ENCODE results near the gene DHH. TPM values are rescaled to one million over a fixed set of nuclear protein-coding genes. Genes with fewer than 3 reads are reported as not detected.

The DHH gene
- polyA plus RNA-seq, 3 donors: not detected

DNA sequence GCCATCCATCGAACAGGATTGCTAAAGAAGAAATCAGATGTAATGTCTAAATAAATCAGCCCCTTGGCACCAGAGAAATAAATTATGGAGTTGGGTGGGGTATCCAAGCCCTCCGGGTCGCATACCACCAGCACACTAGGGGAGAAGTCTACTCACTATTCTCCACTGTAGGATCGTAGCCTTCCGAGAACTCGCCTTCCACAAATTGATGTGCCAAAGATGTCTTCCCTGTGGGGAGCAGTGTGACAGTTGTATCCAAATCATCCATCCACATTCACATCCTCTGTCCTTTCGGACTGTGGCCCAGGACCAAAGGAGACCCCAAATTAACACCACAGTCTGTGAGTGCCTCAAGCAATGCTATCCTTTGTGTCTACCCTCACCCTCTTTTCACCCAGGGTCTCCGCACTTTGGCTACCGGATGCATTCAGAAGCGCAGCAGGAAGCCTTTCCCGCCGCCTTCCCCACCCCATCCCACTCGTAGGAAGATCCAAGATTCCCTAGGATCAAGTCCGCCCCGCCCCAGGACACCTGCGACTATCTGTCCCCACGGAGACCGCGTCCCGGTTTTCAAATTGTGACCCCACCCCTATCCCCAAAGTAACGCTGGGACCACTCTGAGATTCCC lies 25.6 kb downstream of the DHH start:
- peaks cover 1 to 9% (median 5%) of the 10 kb centered on the region in 3 donors for H3K27me3 Mint-ChIP-seq (ENCODE audit: low read depth in 3 of 3)

GRCh38 chr12:49066120-49066519 lies 28.5 kb downstream of the DHH start:
- DNase-seq: no peak
- H3K27ac ChIP-seq (ENCODE audit: low read depth in 1 of 2, low read length in 2 of 2): no peak overlapping the region
- no peak overlapping the region for H3K4me3 ChIP-seq (replicated peaks in 1 of 3; ENCODE audit: low read depth in 2 of 3, low read length in 3 of 3)
- TF ChIP-seq, protein P1, sequence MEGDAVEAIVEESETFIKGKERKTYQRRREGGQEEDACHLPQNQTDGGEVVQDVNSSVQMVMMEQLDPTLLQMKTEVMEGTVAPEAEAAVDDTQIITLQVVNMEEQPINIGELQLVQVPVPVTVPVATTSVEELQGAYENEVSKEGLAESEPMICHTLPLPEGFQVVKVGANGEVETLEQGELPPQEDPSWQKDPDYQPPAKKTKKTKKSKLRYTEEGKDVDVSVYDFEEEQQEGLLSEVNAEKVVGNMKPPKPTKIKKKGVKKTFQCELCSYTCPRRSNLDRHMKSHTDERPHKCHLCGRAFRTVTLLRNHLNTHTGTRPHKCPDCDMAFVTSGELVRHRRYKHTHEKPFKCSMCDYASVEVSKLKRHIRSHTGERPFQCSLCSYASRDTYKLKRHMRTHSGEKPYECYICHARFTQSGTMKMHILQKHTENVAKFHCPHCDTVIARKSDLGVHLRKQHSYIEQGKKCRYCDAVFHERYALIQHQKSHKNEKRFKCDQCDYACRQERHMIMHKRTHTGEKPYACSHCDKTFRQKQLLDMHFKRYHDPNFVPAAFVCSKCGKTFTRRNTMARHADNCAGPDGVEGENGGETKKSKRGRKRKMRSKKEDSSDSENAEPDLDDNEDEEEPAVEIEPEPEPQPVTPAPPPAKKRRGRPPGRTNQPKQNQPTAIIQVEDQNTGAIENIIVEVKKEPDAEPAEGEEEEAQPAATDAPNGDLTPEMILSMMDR (IDR thresholded peaks at IDR 0.05): no peak
- peaks cover 19 to 21% of the 10 kb centered on the region in 2 donors for H3K4me1 ChIP-seq (ENCODE audit: control insufficient read depth in 1 of 2, insufficient read depth in 2 of 2, low read length in 2 of 2)
- H2AFZ ChIP-seq (ENCODE audit: insufficient read depth, low read depth, low read length, poor library complexity, severe bottlenecking): no peak overlapping the region
- Mint-ChIP-seq H3K27me3 (ENCODE audit: low read depth in 3 of 3) (peaks cover 1 to 9% (median 2%) of the 10 kb centered on the region in 3 donors), H3K27ac (no peak overlapping the region), H3K4me3 (no peak overlapping the region), H3K4me1 (peaks cover 25% of the 10 kb centered on the region), H3K9me3 (peaks cover 0 to 1% (median 0%) of the 10 kb centered on the region in 7 donors), H3K36me3 (no peaks in the 10 kb centered on the region)
- no peak overlapping the region for H3K4me2 ChIP-seq (replicated peaks; ENCODE audit: extremely low read depth, low read length, poor library complexity, severe bottlenecking)
- H3K79me2 ChIP-seq (ENCODE audit: insufficient read depth, low read length): peaks cover under 1% of the 10 kb centered on the region
- no peaks in the 10 kb centered on the region for H4K20me1 ChIP-seq (ENCODE audit: insufficient read depth, low read length)
- WGBS (ENCODE audit: insufficient coverage): 98% methylated on average over 4 of the region's 4 CpGs
- intact Hi-C loops (cut with micrococcal nuclease): loop anchor here in 1 of 2 donors (10.0 kb wide), 1 partner anchor 279 kb away; the partner anchor contains the start of gene DNAJC22
- no peak overlapping the region for H3K9ac ChIP-seq (ENCODE audit: insufficient read depth, low read length, poor library complexity, severe bottlenecking)
- H3K9me3 ChIP-seq (replicated peaks in 1 of 2; ENCODE audit: control insufficient read depth in 1 of 2, insufficient read depth in 1 of 2, low read length in 2 of 2): no peaks in the 10 kb centered on the region
- H3K27me3 ChIP-seq (ENCODE audit: control insufficient read depth in 2 of 2, insufficient read depth in 2 of 2, low read length in 2 of 2): no peaks in the 10 kb centered on the region
- no peaks in the 10 kb centered on the region for H3K36me3 ChIP-seq (replicated peaks in 1 of 2; ENCODE audit: control insufficient read depth in 1 of 2, insufficient read depth in 2 of 2, low read length in 2 of 2)

More for the DNA sequence above, 25.6 kb downstream of the DHH start:
- Histone ChIP-seq H3K27ac (ENCODE audit: low read depth in 1 of 2, low read length in 2 of 2) (peak overlapping the region; percentile 69 to 72), H3K4me1 (ENCODE audit: control insufficient read depth in 1 of 2, insufficient read depth in 2 of 2, low read length in 2 of 2) (peaks cover 15% of the 10 kb centered on the region in 2 donors), H3K9ac (ENCODE audit: insufficient read depth, low read length, poor library complexity, severe bottlenecking) (peak overlapping the region; percentile 63), H3K36me3 (replicated peaks in 1 of 2; ENCODE audit: control insufficient read depth in 1 of 2, insufficient read depth in 2 of 2, low read length in 2 of 2) (no peaks in the 10 kb centered on the region), H3K4me3 (replicated peaks in 1 of 3; ENCODE audit: low read depth in 2 of 3, low read length in 3 of 3) (peak overlapping the region; percentile 80 to 90 (median 81)), H4K20me1 (ENCODE audit: insufficient read depth, low read length) (no peaks in the 10 kb centered on the region), H2AFZ (ENCODE audit: insufficient read depth, low read depth, low read length, poor library complexity, severe bottlenecking) (peak overlapping the region; percentile 93), H3K79me2 (ENCODE audit: insufficient read depth, low read length) (no peaks in the 10 kb centered on the region), H3K9me3 (replicated peaks in 1 of 2; ENCODE audit: control insufficient read depth in 1 of 2, insufficient read depth in 1 of 2, low read length in 2 of 2) (no peaks in the 10 kb centered on the region), H3K4me2 (replicated peaks; ENCODE audit: extremely low read depth, low read length, poor library complexity, severe bottlenecking) (peak overlapping the region; percentile 79), H3K27me3 (ENCODE audit: control insufficient read depth in 2 of 2, insufficient read depth in 2 of 2, low read length in 2 of 2) (no peaks in the 10 kb centered on the region)
- WGBS (ENCODE audit: insufficient coverage): 2% methylated on average over 14 of the region's 21 CpGs
- intact Hi-C loops (cut with micrococcal nuclease): loop anchor here in 1 of 2 donors (10.0 kb wide), 1 partner anchor 276 kb away; the partner anchor contains the start of gene DNAJC22
- H3K36me3 Mint-ChIP-seq: no peaks in the 10 kb centered on the region
- H3K4me1 Mint-ChIP-seq: peaks cover 17% of the 10 kb centered on the region
- H3K27ac Mint-ChIP-seq: peak overlapping the region in 6 of 7 donors; percentile 89 to 94 (median 92)
- no peak for DNase-seq
- peaks cover 0 to 1% (median 0%) of the 10 kb centered on the region in 7 donors for H3K9me3 Mint-ChIP-seq
- TF ChIP-seq, protein P1 (IDR thresholded peaks at IDR 0.05): no peak
- H3K4me3 Mint-ChIP-seq: peak overlapping the region; percentile 97 to 98
